ENCODE data around the gene PIP4P1.

PIP4P1 gene

DNA sequence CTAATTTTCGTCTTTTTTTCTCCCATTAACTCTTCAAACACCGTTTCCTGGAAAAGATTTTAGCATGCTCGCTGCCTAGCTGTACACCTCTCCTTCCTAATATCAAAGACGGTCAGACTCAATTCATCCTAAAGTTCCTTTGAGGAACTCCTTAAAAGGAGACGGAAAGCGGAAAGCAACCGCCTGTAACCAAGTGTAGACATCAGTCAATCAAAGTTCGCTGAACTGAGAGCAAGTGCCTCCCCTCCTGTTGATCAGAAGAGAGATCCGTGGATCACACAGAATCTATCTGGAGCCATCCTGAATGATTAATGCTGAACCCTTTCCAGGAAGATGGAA is 47.5 kb downstream of the PIP4P1 start:
- TF ChIP-seq POLR2A (IDR thresholded peaks at IDR 0.05; ENCODE audit: low read depth, low read length) (no peak), TAF1 (IDR thresholded peaks at IDR 0.05; ENCODE audit: low read depth, low read length) (0 out of 2 replicates have a peak, but pooled peaks have one; percentile 22)
- no peak for DNase-seq (ENCODE audit: insufficient read length, low spot score)
- peak; percentile 72 for FAIRE-seq

DNA sequence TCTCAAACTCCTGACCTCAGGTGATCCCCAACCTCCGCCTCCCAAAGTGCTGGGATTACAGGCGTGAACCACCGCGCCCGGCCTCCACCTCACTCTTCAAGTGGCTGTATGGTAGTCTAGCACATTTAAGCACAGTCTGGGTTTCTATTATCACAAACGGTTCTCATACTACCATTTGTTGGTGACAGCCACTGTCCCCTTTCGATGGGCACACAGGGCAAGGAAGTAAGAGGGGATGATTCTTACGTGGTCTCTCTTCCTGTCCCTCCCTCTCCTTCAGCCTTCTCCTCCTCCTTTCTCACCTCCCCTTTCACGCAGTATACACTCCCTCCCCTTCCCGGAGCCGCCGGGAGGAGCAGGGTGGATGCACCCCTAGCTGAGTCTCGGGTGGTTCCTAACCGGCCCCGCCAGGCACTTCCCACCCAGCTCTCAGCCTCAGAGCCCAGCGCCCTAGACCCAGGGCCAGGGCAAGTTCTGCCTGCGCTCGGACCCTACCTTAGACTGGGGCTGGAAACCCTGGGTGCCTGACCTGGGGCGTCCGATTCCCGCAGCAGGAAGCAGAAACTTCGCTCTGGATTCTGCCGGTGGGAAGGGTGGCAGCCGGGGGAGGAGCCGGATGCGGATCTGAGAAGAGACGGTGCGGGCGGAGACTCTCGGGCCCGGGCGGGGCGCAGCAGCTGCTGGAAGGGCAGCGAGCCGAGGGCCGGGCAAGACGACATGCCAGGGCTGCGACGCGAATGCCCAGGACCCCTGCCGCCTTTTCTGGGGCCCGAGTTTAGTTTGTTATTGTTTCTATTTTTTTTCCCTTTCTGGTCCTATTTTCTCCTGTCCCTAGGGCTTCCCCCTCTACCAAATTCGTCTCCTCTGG is 48.1 kb downstream of the PIP4P1 start, which contains the start of gene TEP1:
TEP1 (minus strand) TSS at position 626 of the 868 bp plus-strand sequence. CDS start 5,062 bp downstream, outside the sequence.
- peak; percentile 63 for FAIRE-seq
- TF ChIP-seq POLR2AphosphoS5 (IDR thresholded peaks at IDR 0.05; ENCODE audit: low read depth, low read length) (peak; percentile 43; the same call in 1 of the 2 replicates), TAF1 (IDR thresholded peaks at IDR 0.05; ENCODE audit: low read depth, low read length) (no peak), POLR2A (IDR thresholded peaks at IDR 0.05; ENCODE audit: low read depth, low read length) (peak; percentile 27; the same call in 1 of the 2 replicates)
- peak; percentile 58 for DNase-seq (ENCODE audit: insufficient read length, low spot score)

DNA sequence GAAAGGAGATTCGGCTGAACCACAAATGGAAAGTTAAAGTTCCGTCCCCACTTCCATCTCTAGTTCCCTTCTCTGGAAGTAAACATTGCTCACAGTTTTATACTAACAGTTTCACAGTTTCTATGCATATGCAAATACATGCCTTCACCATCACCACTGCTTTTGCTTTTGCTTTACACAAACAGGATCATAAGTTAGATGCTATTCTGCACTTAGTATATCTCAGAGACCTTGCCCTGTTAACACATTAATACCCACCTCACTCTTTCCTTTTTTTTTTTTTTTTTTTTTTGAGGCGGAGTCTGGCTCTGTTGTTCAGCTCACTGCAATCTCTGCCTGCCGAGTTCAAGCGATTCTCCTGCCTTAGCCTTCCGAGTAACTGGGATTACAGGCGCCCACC is 48.8 kb downstream of the PIP4P1 start:
- DNase-seq (ENCODE audit: insufficient read length, low spot score) = no peak
- TF ChIP-seq POLR2A (IDR thresholded peaks at IDR 0.05; ENCODE audit: low read depth, low read length) (no peak), POLR2AphosphoS5 (IDR thresholded peaks at IDR 0.05; ENCODE audit: low read depth, low read length) (no peak), SPI1 (IDR thresholded peaks at IDR 0.05; ENCODE audit: low read depth, low read length) (0 out of 2 replicates have a peak, but pooled peaks have one; percentile 14), PAX5 (IDR thresholded peaks at IDR 0.05; ENCODE audit: insufficient read depth, low read length, severe bottlenecking) (no peak), POU2F2 (IDR thresholded peaks at IDR 0.05; ENCODE audit: low read depth, low read length) (peak; percentile 99), TAF1 (IDR thresholded peaks at IDR 0.05; ENCODE audit: low read depth, low read length) (no peak)
- FAIRE-seq = peak; percentile 69

DNA sequence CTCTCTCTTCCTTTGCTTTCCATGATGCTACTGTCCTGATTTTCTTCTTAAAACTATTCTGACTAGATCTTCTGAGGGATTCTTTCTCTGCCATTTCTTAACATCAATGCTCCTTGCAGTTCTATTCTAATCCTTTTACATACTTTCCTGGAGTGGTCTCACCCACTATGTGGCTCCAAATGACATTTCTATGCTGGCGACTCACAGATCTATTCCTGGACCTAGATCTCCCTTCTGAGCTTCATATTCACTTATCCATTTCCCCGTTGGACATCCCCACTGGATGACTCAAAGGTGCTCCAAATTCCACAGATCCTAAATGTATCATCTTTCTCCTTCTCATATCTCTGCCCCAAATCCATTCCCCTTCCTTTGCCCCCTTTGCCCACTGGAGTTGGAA is 52.0 kb downstream of the PIP4P1 start:
- no peak for FAIRE-seq
- no peak for TF ChIP-seq PAX5 (IDR thresholded peaks at IDR 0.05; ENCODE audit: insufficient read depth, low read length, severe bottlenecking)
- TF ChIP-seq POLR2A (IDR thresholded peaks at IDR 0.05; ENCODE audit: low read depth, low read length) = no peak
- TF ChIP-seq TAF1 (IDR thresholded peaks at IDR 0.05; ENCODE audit: low read depth, low read length) = no peak
- no peak for TF ChIP-seq POU2F2 (IDR thresholded peaks at IDR 0.05; ENCODE audit: low read depth, low read length)
- no peak for TF ChIP-seq POLR2AphosphoS5 (IDR thresholded peaks at IDR 0.05; ENCODE audit: low read depth, low read length)
- no peak for TF ChIP-seq SPI1 (IDR thresholded peaks at IDR 0.05; ENCODE audit: low read depth, low read length)
- DNase-seq (ENCODE audit: insufficient read length, low spot score) = no peak
